HG03521 (cell line): ENCODE results near the gene SYNGAP1.
"Not testable (repeated sequence)": the region's sequence is repeated elsewhere in the genome, so short reads cannot be mapped to it uniquely, and the experiment has no call there.

Experiments used
- ATAC-seq: cut with Tn5 transposase; IDR thresholded peaks from one replicate; pipeline ENCODE4 v1.9.1; 2021; ENCODE audit warnings: mild to moderate bottlenecking, moderate library complexity; ENCODE audit not compliant: unreplicated experiment

Gene SYNGAP1

DNA sequence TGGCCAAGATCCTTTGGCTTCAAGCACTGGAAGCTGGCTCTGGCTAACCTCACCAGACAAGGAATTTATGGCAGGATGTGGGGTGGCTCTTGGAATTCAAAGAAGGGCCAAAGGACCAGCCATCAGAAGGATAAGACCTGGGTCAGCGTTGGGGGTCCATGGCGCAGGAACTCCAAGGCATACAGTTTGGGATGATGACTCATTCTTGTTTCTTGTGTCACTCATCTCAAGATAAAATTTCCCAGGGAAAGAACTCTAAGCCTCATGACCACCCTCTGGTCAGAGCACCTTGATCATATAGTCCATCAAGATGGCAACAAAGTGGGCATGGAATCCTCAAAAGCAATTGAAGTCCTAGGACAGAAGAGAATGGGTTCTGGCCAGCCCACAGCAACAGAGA, 39.4 kb downstream of the SYNGAP1 start:
- ATAC-seq, result no peak

DNA sequence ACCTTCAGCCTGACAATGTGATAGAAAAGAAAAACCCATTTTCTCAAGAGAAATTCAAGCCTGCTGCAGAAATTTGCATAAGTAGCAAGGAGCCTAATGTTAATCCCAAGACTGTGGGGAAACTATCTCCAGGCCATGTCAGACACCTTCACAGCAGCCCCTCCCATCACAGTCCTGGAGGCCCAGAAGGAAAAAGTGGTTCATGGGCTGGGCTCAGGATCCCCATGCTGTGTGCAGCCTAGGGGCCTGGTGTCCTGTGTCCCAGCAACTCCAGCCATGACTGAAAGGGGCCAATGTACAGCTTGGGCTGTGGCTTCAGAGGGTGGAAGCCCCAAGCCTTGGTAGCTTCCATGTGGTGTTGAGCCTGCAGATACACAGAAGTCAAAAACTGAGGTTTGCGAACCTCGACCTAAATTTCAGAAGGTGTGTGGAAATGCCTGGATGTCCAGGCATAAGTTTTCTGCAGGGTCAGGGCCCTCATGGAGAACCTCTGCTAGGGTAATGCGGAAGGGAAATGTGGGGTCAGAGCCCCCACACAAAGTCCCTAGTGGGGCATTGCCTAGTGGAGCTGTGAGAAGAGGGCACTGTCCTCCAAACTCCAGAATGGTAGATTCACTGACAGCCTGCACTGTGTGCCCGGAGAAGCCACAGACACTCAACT, 46.3 kb downstream of the SYNGAP1 start:
- ATAC-seq, result no peak

- no peak for ATAC-seq
Measured at GRCh38 chr6:33467091-33467490, 47.2 kb downstream of the SYNGAP1 start.

DNA sequence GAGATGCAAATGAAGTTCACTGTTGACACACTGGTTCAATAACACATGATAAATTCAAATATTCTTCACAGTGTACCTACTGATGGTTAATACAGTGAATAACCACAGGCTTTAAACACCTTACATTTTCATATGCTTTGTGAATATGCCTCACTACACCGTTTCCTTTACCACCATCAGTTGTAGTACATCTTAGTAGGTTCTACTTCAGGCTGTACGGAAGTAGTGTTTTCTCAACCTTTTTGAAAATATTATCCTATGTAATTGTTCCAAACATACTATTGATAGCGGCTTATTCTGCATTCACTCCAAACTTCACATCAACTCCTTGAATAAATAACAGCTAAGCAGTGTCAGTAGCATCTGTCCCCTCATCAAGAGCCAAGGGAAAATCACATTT, 49.8 kb downstream of the SYNGAP1 start:
- ATAC-seq, result no peak

- ATAC-seq, result no peak
Measured at GRCh38 chr6:33477864-33478263, 58.0 kb downstream of the SYNGAP1 start.

DNA sequence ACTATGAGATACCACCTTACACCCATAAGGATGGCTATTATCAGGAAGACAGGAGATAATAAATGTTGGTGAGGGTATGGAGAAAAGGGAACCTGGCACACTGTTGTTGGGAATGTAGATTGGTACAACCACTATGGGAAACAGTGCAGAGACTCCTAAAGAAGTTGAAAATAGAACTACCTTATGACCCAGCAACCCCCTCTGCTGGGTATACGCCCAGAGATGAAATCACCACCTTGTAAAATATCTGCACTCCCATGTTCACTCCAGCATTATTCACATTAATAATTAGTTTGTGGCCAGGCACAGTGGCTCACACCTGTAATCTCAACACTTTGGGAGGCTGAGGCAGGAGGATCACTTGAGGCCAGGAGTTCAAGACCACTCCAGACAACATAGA, 61.3 kb downstream of the SYNGAP1 start:
- ATAC-seq, result no peak

DNA sequence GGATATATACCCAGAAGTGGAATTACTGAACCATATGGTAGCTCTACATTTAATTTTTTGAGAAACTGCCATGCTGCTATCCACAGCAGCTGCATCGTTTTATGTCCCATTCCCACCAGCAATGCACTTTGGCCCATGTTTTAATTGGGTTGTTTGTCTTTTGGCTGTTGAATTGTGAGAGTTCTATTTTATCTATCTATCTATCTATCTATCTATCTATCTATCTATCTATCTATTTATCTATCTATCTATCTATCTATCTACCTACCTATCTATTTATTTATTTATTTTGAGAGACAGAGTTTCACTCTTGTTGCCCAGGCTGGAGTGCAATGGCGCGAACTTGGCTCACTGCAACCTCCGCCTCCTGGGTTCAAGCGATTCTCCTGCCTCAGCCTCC, 62.8 kb downstream of the SYNGAP1 start:
- not testable (repeated sequence) for ATAC-seq

DNA sequence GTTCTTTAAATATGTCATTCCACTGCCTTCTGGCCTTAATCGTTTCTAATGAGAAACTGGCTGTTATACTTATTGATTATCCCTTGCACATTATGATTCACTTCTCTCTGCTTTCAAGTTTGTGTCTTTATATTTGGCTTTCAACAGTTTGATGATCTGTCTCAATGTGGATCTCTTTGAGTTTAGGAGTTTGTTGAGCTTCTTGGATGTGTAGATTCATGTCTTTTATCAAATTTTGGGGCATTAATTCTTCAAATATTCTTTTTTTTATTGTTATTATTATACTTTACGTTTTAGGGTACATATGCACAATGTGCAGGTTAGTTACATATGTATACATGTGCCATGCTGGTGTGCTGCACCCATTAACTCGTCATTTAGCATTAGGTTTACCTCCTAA, 63.8 kb downstream of the SYNGAP1 start:
- no peak for ATAC-seq

DNA sequence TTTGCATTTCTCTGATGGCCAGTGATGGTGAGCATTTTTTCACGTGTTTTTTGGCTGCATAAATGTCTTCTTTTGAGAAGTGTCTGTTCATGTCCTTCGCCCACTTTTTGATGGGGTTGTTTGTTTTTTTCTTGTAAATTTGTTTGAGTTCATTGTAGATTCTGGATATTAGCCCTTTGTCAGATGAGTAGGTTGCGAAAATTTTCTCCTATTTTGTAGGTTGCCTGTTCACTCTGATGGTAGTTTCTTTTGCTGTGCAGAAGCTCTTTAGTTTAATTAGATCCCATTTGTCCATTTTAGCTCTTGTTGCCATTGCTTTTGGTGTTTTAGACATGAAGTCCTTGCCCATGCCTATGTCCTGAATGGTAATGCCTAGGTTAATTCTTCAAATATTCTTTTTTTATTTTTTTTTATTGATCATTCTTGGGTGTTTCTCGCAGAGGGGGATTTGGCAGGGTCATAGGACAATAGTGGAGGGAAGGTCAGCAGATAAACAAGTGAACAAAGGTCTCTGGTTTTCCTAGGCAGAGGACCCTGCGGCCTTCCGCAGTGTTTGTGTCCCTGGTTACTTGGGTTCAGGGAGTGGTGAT, 64.9 kb downstream of the SYNGAP1 start:
- not testable (repeated sequence) for ATAC-seq

DNA sequence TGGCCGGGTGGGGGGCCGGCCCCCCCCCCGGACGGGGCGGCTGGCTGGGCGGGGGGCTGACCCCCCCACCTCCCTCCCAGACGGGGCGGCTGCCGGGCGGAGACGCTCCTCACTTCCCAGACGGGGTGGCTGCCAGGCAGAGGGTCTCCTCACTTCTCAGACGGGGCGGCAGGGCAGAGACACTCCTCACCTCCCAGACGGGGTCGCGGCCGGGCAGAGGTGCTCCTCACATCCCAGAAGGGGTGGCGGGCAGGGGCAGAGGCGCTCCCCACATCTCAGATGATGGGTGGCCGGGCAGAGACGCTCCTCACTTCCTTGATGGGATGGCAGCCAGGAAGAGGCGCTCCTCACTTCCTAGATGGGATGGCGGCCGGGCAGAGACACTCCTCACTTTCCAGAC, 65.8 kb downstream of the SYNGAP1 start:
- not testable (repeated sequence) for ATAC-seq

DNA sequence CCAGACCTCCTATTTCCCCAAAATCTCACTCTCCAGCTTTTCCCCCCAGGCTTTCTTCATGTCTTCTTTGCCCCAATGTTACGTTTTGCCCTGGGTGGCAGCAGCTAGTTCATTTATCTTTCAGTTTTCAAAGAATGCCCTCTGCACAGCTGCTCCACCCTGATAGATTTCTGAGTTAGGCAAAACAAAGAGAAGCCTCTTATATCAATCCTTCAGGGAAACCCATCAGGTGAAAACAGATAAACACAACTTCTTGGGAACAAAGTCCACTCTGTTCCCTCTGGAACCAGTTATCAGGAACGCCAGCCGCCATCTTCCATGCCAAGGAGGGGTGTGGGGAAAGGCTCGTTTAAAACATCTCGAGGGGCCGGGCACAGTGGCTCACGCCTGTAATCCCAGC, 68.5 kb downstream of the SYNGAP1 start:
- no peak for ATAC-seq

DNA sequence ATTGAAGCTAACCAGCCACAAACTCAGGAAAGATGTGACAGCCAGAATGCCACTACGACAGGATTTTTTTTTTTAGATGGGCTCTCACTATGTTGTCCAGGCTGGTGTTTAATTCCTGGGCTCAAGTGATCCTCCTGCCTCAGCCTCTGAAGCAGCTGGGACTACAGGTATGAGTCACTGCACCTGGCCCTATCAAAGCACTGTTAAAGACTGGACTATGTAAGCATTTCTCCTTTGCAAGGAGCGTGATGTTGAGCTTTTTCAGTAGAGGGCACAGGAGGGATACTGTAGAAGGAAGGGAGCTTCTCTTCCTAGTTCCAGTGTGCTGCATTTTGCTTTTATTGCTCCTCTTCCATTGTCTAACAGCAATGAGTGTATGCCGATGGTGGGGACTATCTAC, 70.3 kb downstream of the SYNGAP1 start:
- ATAC-seq, result no peak

- ATAC-seq, result no peak
Measured at GRCh38 chr6:33490621-33491020, 70.8 kb downstream of the SYNGAP1 start.

DNA sequence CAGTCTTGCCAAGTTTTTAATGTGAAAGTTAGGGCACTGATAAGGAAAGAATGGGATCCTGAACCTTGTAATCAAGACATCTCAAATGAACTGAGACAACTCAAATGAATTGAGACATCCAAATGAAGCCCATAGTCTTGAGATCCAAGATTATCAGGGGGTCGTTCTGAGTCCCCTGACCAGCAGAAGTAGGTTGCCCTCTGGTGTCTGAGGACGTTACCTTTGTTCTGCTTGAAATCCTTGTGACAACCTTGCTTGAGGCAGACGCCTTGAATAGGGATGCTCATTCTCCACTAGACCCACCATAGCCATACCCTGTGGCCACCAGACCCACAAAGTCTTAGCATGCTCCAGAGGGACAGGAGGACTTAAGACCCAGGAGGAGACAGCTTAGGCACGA, 72.2 kb downstream of the SYNGAP1 start:
- no peak for ATAC-seq

DNA sequence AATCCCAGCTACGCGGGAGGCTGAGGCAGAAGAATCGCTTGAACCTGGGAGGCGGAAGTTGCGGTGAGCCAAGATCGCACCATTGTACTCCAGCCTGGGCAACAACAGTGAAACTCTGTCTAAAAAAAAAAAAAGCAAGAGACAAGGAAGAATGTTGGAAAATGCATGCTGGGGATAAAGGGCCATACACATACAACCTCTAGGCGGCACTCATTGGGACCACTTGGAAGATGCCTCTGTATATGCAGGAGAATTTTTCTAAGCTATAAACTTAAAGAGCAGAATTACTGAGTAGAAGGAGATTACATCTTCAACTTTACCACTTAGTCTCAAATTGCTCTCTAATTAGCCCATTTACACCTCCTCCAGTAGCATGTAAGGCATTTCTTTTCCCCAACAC, 77.3 kb downstream of the SYNGAP1 start:
- no peak for ATAC-seq

DNA sequence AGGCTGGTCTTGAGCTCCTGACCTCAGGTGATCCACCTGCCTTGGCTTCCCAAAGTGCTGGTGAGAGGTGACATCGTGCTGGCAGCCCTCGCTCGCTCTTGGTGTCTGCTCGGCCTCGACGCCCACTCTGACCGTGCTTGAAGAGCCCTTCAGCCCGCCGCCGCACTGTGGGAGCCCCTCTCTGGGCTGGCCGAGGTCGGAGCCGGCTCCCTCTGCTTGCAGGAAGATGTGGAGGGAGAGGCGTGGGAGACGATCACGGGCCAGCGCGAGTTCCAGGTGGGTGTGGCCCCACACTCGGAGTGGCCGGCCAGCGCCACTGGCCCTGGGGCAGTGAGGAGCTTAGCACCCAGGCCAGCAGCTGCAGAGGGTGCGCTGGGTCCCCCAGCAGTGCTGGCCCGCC, 82.6 kb downstream of the SYNGAP1 start:
- no peak for ATAC-seq

DNA sequence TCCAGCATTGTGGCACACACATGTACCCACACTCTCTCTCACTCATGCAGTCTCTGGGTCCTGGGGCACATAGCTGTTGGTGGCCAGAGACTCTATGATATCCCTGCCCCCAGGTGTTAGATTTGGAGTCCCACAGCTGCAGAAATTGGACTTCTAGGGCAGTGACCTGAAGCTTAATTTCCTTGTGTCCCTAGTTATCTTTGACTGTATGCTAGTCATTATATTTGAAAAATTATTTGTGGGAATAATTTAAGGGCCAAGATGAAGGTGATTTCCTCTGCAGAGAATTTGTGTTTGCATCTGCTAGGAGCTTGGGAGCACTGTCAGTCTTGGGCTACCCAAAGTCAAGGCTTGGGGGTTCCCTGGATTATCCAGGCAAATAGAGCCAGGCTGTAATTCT, 84.6 kb downstream of the SYNGAP1 start:
- no peak for ATAC-seq
